ENCODE measurements around the gene NLGN1.

Gene NLGN1

DNA sequence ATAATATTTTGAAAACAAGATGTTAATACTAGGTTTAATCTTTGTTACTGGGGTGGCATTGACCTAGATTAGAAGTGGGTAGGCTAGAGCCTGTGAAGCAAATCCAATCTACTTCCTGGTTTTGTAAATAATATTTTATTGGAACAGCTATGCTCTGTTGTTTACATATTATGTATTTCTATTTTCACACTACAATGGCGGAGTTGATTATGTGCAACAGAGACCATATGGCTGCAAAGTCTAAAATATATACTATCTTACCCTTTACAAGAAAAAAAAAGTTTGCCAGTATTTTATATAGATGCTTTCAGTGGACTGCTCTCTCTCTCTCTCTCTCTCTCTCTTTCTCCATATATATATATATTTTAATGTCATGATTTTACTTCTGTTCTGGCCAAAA, 244.2 kb downstream of the NLGN1 start:
- Histone ChIP-seq H3K9me2 (ENCODE audit: low read depth, low read length) (no peaks in the 10 kb centered on the region), H3K4me1 (ENCODE audit: insufficient read depth, low read length, severe bottlenecking) (no peaks in the 10 kb centered on the region), H3K79me2 (ENCODE audit: insufficient read depth, low read length) (no peaks in the 10 kb centered on the region), H4K20me1 (ENCODE audit: insufficient read depth, low read length) (no peaks in the 10 kb centered on the region), H3F3A (ENCODE audit: insufficient read depth, low read length) (no peaks in the 10 kb centered on the region), H3K27me3 (ENCODE audit: insufficient read depth, low read length) (no peaks in the 10 kb centered on the region), H3K9ac (ENCODE audit: low read length) (no peak overlapping the region), H3K27ac (ENCODE audit: low read depth, low read length, poor library complexity, severe bottlenecking) (no peak overlapping the region), H3K9me3 (ENCODE audit: low read length) (no peaks in the 10 kb centered on the region), H3K36me3 (ENCODE audit: insufficient read depth, low read length) (no peaks in the 10 kb centered on the region), H2AFZ (ENCODE audit: low read length) (no peak overlapping the region), H3K4me3 (ENCODE audit: low read depth, low read length, poor library complexity, severe bottlenecking) (no peak overlapping the region), H3K4me2 (ENCODE audit: low read length) (no peak overlapping the region)
- no peak for TF ChIP-seq EZH2 (IDR thresholded peaks at IDR 0.05; ENCODE audit: borderline replicate concordance, low read length)
- TF ChIP-seq, protein P1, sequence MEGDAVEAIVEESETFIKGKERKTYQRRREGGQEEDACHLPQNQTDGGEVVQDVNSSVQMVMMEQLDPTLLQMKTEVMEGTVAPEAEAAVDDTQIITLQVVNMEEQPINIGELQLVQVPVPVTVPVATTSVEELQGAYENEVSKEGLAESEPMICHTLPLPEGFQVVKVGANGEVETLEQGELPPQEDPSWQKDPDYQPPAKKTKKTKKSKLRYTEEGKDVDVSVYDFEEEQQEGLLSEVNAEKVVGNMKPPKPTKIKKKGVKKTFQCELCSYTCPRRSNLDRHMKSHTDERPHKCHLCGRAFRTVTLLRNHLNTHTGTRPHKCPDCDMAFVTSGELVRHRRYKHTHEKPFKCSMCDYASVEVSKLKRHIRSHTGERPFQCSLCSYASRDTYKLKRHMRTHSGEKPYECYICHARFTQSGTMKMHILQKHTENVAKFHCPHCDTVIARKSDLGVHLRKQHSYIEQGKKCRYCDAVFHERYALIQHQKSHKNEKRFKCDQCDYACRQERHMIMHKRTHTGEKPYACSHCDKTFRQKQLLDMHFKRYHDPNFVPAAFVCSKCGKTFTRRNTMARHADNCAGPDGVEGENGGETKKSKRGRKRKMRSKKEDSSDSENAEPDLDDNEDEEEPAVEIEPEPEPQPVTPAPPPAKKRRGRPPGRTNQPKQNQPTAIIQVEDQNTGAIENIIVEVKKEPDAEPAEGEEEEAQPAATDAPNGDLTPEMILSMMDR (IDR thresholded peaks at IDR 0.05; ENCODE audit: low read length) = no peak

DNA sequence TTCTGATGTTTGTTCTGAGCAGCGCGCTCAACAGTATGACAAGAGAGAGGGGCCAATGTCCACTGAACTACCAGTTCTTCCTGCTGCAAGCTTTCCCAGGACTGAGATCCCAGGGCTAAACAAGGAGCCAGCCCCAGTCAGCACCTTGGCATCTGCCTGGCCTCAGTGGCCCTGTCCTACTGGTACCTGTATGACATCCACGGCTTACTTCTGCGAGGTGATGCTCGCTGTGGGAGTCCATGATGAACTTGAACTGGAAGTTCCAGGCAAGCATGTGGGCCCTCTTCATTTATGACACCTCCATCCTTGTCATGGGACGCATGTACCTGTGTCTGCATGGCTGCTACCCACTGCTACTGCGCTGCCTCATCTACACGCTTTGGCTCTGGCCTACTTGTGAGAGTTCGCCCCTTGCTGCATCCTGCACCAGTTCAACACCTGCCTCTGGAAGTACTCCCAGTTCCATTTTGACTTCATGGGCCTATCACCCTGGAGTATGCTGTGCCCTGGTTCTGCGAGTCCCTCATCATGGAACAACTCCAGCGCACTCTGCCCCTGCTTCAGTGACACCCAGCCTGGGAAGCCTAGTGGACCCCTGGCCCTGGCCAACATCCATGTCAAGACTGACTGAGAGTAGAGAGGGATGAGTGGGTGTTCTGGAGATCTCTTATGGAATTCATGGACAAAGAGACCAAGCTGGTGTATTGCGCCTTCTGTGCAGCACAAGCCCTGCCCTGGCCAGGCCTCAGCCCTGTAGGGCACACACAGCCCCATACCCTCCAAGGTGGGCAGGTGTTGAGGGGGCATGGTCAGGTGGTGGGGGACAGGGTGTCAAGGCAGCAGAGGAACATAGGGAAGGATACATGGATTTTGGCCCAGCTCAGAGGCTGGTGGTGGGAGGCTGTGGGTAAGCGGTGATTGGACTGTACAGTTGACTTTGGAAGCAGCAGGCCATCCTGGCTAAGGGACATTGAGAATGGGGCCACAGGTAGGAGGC, 246.8 kb downstream of the NLGN1 start:
- no peaks in the 10 kb centered on the region for H4K20me1 ChIP-seq (ENCODE audit: insufficient read depth, low read length)
- H3K4me1 ChIP-seq (ENCODE audit: insufficient read depth, low read length, severe bottlenecking) = no peaks in the 10 kb centered on the region
- H3K9ac ChIP-seq (ENCODE audit: low read length) = no peak overlapping the region
- H3K36me3 ChIP-seq (ENCODE audit: insufficient read depth, low read length) = no peaks in the 10 kb centered on the region
- no peaks in the 10 kb centered on the region for H3K79me2 ChIP-seq (ENCODE audit: insufficient read depth, low read length)
- H2AFZ ChIP-seq (ENCODE audit: low read length) = no peak overlapping the region
- no peaks in the 10 kb centered on the region for H3F3A ChIP-seq (ENCODE audit: insufficient read depth, low read length)
- TF ChIP-seq, protein P1 (IDR thresholded peaks at IDR 0.05; ENCODE audit: low read length) = no peak
- no peak for TF ChIP-seq EZH2 (IDR thresholded peaks at IDR 0.05; ENCODE audit: borderline replicate concordance, low read length)
- H3K27ac ChIP-seq (ENCODE audit: low read depth, low read length, poor library complexity, severe bottlenecking) = no peak overlapping the region
- no peak overlapping the region for H3K4me3 ChIP-seq (ENCODE audit: low read depth, low read length, poor library complexity, severe bottlenecking)
- no peaks in the 10 kb centered on the region for H3K9me3 ChIP-seq (ENCODE audit: low read length)
- no peak overlapping the region for H3K4me2 ChIP-seq (ENCODE audit: low read length)
- H3K27me3 ChIP-seq (ENCODE audit: insufficient read depth, low read length) = no peaks in the 10 kb centered on the region
- H3K9me2 ChIP-seq (ENCODE audit: low read depth, low read length) = no peaks in the 10 kb centered on the region

DNA sequence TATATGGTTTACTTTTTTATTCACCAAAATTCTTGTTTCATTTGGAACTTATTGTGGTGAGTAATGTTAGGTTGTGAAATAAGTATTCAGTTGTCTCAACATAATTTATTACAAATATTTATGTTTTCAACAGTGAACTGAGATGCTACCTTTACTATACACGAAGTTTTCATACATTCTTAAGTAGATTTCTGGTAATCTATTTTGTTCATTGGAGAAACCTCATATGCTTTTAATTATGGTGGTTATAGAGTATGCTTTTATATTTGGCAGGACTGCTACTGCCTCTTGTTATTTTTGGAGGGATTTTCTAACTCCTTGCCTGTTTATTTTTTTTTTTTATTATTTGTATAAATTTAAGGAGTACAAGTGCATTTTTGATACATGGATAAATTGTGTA, 253.1 kb downstream of the NLGN1 start:
- no peak overlapping the region for H3K27ac ChIP-seq (ENCODE audit: low read depth, low read length, poor library complexity, severe bottlenecking)
- H3K9me3 ChIP-seq (ENCODE audit: low read length) = no peaks in the 10 kb centered on the region
- no peak overlapping the region for H2AFZ ChIP-seq (ENCODE audit: low read length)
- H3K4me1 ChIP-seq (ENCODE audit: insufficient read depth, low read length, severe bottlenecking) = no peaks in the 10 kb centered on the region
- TF ChIP-seq, protein P1 (IDR thresholded peaks at IDR 0.05; ENCODE audit: low read length) = no peak
- TF ChIP-seq EZH2 (IDR thresholded peaks at IDR 0.05; ENCODE audit: borderline replicate concordance, low read length) = no peak
- no peaks in the 10 kb centered on the region for H4K20me1 ChIP-seq (ENCODE audit: insufficient read depth, low read length)
- H3K4me2 ChIP-seq (ENCODE audit: low read length) = no peak overlapping the region
- no peak overlapping the region for H3K4me3 ChIP-seq (ENCODE audit: low read depth, low read length, poor library complexity, severe bottlenecking)
- H3K36me3 ChIP-seq (ENCODE audit: insufficient read depth, low read length) = no peaks in the 10 kb centered on the region
- no peaks in the 10 kb centered on the region for H3K79me2 ChIP-seq (ENCODE audit: insufficient read depth, low read length)
- no peak overlapping the region for H3K9ac ChIP-seq (ENCODE audit: low read length)
- H3K9me2 ChIP-seq (ENCODE audit: low read depth, low read length) = no peaks in the 10 kb centered on the region
- no peaks in the 10 kb centered on the region for H3F3A ChIP-seq (ENCODE audit: insufficient read depth, low read length)
- no peaks in the 10 kb centered on the region for H3K27me3 ChIP-seq (ENCODE audit: insufficient read depth, low read length)

All from OCI-LY1 (cell line).